Neural cell (in vitro differentiated cells): ENCODE results near the gene PIK3C2G. TPM values are rescaled to one million over a fixed set of nuclear protein-coding genes. Genes with fewer than 3 reads are reported as not detected.

Experiments used
- H2AFZ ChIP-seq: fragments of 200-600, 300-800 bp; sonication (generic), shearing (Covaris generic); 2 replicates; pipeline ENCODE4 v1.6.0; 2014; ENCODE audit warnings: low read depth, mild to moderate bottlenecking, antibody characterized with exemption, low read length, moderate library complexity
- H3F3A ChIP-seq: fragments of 200-600 bp; shearing (Covaris generic); 2 replicates; pipeline ENCODE4 v1.6.1; 2016; ENCODE audit warnings: mild to moderate bottlenecking, moderate library complexity, mixed read lengths, antibody characterized with exemption, low read length; ENCODE audit not compliant: insufficient read depth, poor library complexity, severe bottlenecking
- H3K27ac ChIP-seq: fragments of 200-600, 300-800 bp; sonication (generic), shearing (Covaris generic); 2 replicates; pipeline ENCODE4 v1.5.1; 2014; ENCODE audit warnings: mild to moderate bottlenecking, low read length, moderate library complexity
- H3K27me3 ChIP-seq: fragments of 300-800, 200-600 bp; sonication (generic), shearing (Covaris generic); 2 replicates; pipeline ENCODE4 v1.6.0; 2014; ENCODE audit warnings: mild to moderate bottlenecking, low read depth, low read length, moderate library complexity; ENCODE audit not compliant: insufficient read depth
- H3K36me3 ChIP-seq: fragments of 300-800, 200-600 bp; sonication (generic), shearing (Covaris generic); 2 replicates; pipeline ENCODE4 v1.5.1; 2014; ENCODE audit warnings: mild to moderate bottlenecking, antibody characterized with exemption, low read length, moderate library complexity; ENCODE audit not compliant: insufficient read depth
- H3K4me2 ChIP-seq: fragments of 300-800, 200-600 bp; sonication (generic), shearing (Covaris generic); 2 replicates; pipeline ENCODE4 v1.6.0; 2014; ENCODE audit warnings: mild to moderate bottlenecking, low read length
- H3K4me3 ChIP-seq: fragments of 300-800, 200-600 bp; sonication (generic), shearing (Covaris generic); 2 replicates; pipeline ENCODE4 v1.5.1; 2014; ENCODE audit warnings: mild to moderate bottlenecking, low read length, moderate library complexity
- H3K79me2 ChIP-seq: fragments of 200-600 bp; shearing (Covaris generic); replicated peaks from 2 replicates; pipeline ENCODE4 v1.6.0; 2014; ENCODE audit warnings: mild to moderate bottlenecking, low read length, moderate library complexity; ENCODE audit not compliant: insufficient read depth
- H3K9ac ChIP-seq: fragments of 300-800, 200-600 bp; sonication (generic), shearing (Covaris generic); 2 replicates; pipeline ENCODE4 v1.6.1; 2016; ENCODE audit warnings: mild to moderate bottlenecking, low read length, mixed read lengths
- H3K9me2 ChIP-seq: fragments of 200-600 bp; shearing (Covaris generic); 2 replicates; pipeline ENCODE4 v1.6.1; 2016; ENCODE audit warnings: mild to moderate bottlenecking, low read length, mixed read lengths; ENCODE audit not compliant: insufficient read depth
- H3K9me3 ChIP-seq: fragments of 200-600, 300-800 bp; sonication (generic), shearing (Covaris generic); 2 replicates; pipeline ENCODE4 v1.6.1; 2016; ENCODE audit warnings: mild to moderate bottlenecking, mixed run types, low read length, moderate library complexity, mixed read lengths
- H4K20me1 ChIP-seq: fragments of 200-600 bp; shearing (Covaris generic); 2 replicates; pipeline ENCODE4 v1.6.1; 2016; ENCODE audit warnings: mild to moderate bottlenecking, mixed run types; ENCODE audit not compliant: insufficient read depth
- CTCF ChIP-seq: fragments of 450-650 bp; IDR thresholded peaks from 2 replicates; pipeline ENCODE4 v1.5.1; 2014; ENCODE audit warnings: antibody characterized with exemption, mild to moderate bottlenecking, moderate library complexity; ENCODE audit not compliant: poor library complexity, severe bottlenecking
- EP300 ChIP-seq: fragments of 450-650 bp; conservative IDR thresholded peaks from 2 replicates; pipeline ENCODE4 v1.6.1; 2014; ENCODE audit warnings: antibody characterized with exemption, mild to moderate bottlenecking, moderate library complexity; ENCODE audit not compliant: poor library complexity, severe bottlenecking
- EZH2 ChIP-seq: fragments of 200-600, 300-800 bp; shearing (Covaris generic), sonication (generic); IDR thresholded peaks from 2 replicates; pipeline ENCODE4 v1.6.1; 2014; ENCODE audit warnings: antibody characterized with exemption, low read length, borderline replicate concordance, mild to moderate bottlenecking; ENCODE audit not compliant: insufficient read depth, poor library complexity, severe bottlenecking
- MXI1 ChIP-seq: fragments of 450-650 bp; conservative IDR thresholded peaks from 2 replicates; pipeline ENCODE4 v1.6.1; 2014; ENCODE audit warnings: antibody characterized with exemption, mild to moderate bottlenecking; ENCODE audit not compliant: poor library complexity, severe bottlenecking
- POLR2AphosphoS5 ChIP-seq: IDR thresholded peaks from 2 replicates; pipeline ENCODE4 v1.6.1; 2012
- RAD21 ChIP-seq: fragments of 450-650 bp; conservative IDR thresholded peaks from 2 replicates; pipeline ENCODE4 v1.6.1; 2014; ENCODE audit warnings: antibody characterized with exemption, mild to moderate bottlenecking, moderate library complexity
- REST ChIP-seq: IDR thresholded peaks from 2 replicates; pipeline ENCODE4 v1.6.1; 2012; ENCODE audit warnings: borderline replicate concordance
- SMC3 ChIP-seq: fragments of 450-650 bp; conservative IDR thresholded peaks from 2 replicates; pipeline ENCODE4 v1.6.1; 2014; ENCODE audit warnings: antibody characterized with exemption, mild to moderate bottlenecking, moderate library complexity; ENCODE audit not compliant: poor library complexity
- TAF1 ChIP-seq: IDR thresholded peaks from 2 replicates; pipeline ENCODE4 v1.6.1; 2012; ENCODE audit warnings: low read depth
- polyA plus RNA-seq: library from polyadenylated mRNA; depleted of rRNA; stranded (reverse); fragments of >200 nt; gene quantifications from 2 replicates; pipeline ENCODE4 v1.2.3, GENCODE V29; 2014

The PIK3C2G gene
- polyA plus RNA-seq, 1 donor from 2014 or later, result not detected

GRCh38 chr12:18629445-18629844, 368.1 kb downstream of the PIK3C2G start:
- Histone ChIP-seq H2AFZ (no peak overlapping the region), H3K36me3 (no peaks in the 10 kb centered on the region), H3K79me2 (no peaks in the 10 kb centered on the region), H3K27me3 (no peaks in the 10 kb centered on the region), H3K9ac (no peak overlapping the region), H3K4me2 (no peak overlapping the region), H3K9me2 (no peaks in the 10 kb centered on the region), H3F3A (no peaks in the 10 kb centered on the region), H3K9me3 (no peaks in the 10 kb centered on the region), H3K27ac (no peak overlapping the region), H4K20me1 (no peaks in the 10 kb centered on the region), H3K4me3 (no peak overlapping the region)
- TF ChIP-seq MXI1 (no peak), POLR2AphosphoS5 (no peak), EZH2 (no peak), SMC3 (no peak), RAD21 (no peak), CTCF (no peak), REST (no peak), EP300 (no peak), TAF1 (no peak)

- H3K79me2 ChIP-seq, result no peaks in the 10 kb centered on the region
- no peak overlapping the region for H3K9ac ChIP-seq
- no peak overlapping the region for H3K27ac ChIP-seq
- no peaks in the 10 kb centered on the region for H3K9me3 ChIP-seq
- H3K27me3 ChIP-seq, result no peaks in the 10 kb centered on the region
- no peak overlapping the region for H2AFZ ChIP-seq
- no peaks in the 10 kb centered on the region for H4K20me1 ChIP-seq
- H3F3A ChIP-seq, result no peaks in the 10 kb centered on the region
- TF ChIP-seq SMC3, result no peak
- no peaks in the 10 kb centered on the region for H3K36me3 ChIP-seq
- H3K4me3 ChIP-seq, result no peak overlapping the region
- no peak overlapping the region for H3K4me2 ChIP-seq
- H3K9me2 ChIP-seq, result no peaks in the 10 kb centered on the region
Observed at GRCh38 chr12:18629916-18630315, 368.6 kb downstream of the PIK3C2G start.

- H3K36me3 ChIP-seq, result no peaks in the 10 kb centered on the region
- H3K27ac ChIP-seq, result no peak overlapping the region
- H3K9ac ChIP-seq, result no peak overlapping the region
- H3K9me3 ChIP-seq, result no peaks in the 10 kb centered on the region
- no peaks in the 10 kb centered on the region for H3K9me2 ChIP-seq
- TF ChIP-seq REST (no peak), TAF1 (no peak), RAD21 (no peak), MXI1 (no peak), POLR2AphosphoS5 (no peak), CTCF (no peak), EP300 (no peak), SMC3 (no peak), EZH2 (no peak)
- H3K79me2 ChIP-seq, result no peaks in the 10 kb centered on the region
- H4K20me1 ChIP-seq, result no peaks in the 10 kb centered on the region
- no peak overlapping the region for H3K4me2 ChIP-seq
- H3K4me3 ChIP-seq, result no peak overlapping the region
- no peak overlapping the region for H2AFZ ChIP-seq
- H3F3A ChIP-seq, result no peaks in the 10 kb centered on the region
- no peaks in the 10 kb centered on the region for H3K27me3 ChIP-seq
Observed at GRCh38 chr12:18631339-18631738, 370.0 kb downstream of the PIK3C2G start.
